ENCODE results near the gene BBS9. TPM values are rescaled to one million over a fixed set of nuclear protein-coding genes. Genes with fewer than 3 reads are reported as not detected.

The BBS9 gene
- total and polyA plus RNA-seq, 2 experiments from 2014 or later, result 27.2 to 66.1 TPM

GRCh38 chr7:33463131-33463530 lies 333.8 kb downstream of the BBS9 start (continued):
- TF ChIP-seq STAT1 (IDR thresholded peaks at IDR 0.05; ENCODE audit: unreplicated experiment) (no peak), REST (IDR thresholded peaks at IDR 0.05; ENCODE audit: unreplicated experiment) (no peak), ETS1 (IDR thresholded peaks at IDR 0.05) (no peak), EZH2phosphoT487 (IDR thresholded peaks at IDR 0.05; ENCODE audit: unreplicated experiment) (no peak), ZNF114 (CRISPR knock-in tag; IDR thresholded peaks at IDR 0.05) (no peak), POLR2AphosphoS5 (IDR thresholded peaks at IDR 0.05; ENCODE audit: low read depth) (no peak), JUNB (IDR thresholded peaks at IDR 0.05; ENCODE audit: unreplicated experiment) (no peak)

- Mint-ChIP-seq H3K27me3 (ENCODE audit: insufficient read depth, low read depth, poor library complexity) (no peaks in the 10 kb centered on the region), H3K9me3 (no peaks in the 10 kb centered on the region; the same call in 2 of the 3 replicates), H3K27ac (no peak overlapping the region), H3K4me1 (no peaks in the 10 kb centered on the region), H3K4me3 (no peak overlapping the region), H3K36me3 (ENCODE audit: low read depth) (no peaks in the 10 kb centered on the region)
- H2AFZ ChIP-seq, result no peak overlapping the region
- ATAC-seq, result no peak
- peaks cover under 1% of the 10 kb centered on the region; the same call in 1 of the 2 replicates for H3K9me2 ChIP-seq (ENCODE audit: insufficient read depth)
- no peaks in the 10 kb centered on the region for H3K36me3 ChIP-seq (ENCODE audit: insufficient read depth)
- 0 out of 2 replicates have a peak, but pooled peaks cover 4% of the 10 kb centered on the region for H4K20me1 ChIP-seq (replicated peaks; ENCODE audit: insufficient read depth)
- no peak overlapping the region for H3K4me2 ChIP-seq
- no peaks in the 10 kb centered on the region for H3K79me2 ChIP-seq (replicated peaks; ENCODE audit: insufficient read depth)
- H3K27ac ChIP-seq (ENCODE audit: low read depth), result no peak overlapping the region
- DNase-seq (ENCODE audit: low spot score), result no peak
- H3K27me3 ChIP-seq (ENCODE audit: insufficient read depth), result no peaks in the 10 kb centered on the region
- H3F3A ChIP-seq (replicated peaks; ENCODE audit: low read depth), result no peaks in the 10 kb centered on the region
- H3K4me1 ChIP-seq (ENCODE audit: insufficient read depth), result no peaks in the 10 kb centered on the region
- H3K4me3 ChIP-seq, result no peak overlapping the region
- no peak for TF ChIP-seq ZNF114 (CRISPR knock-in tag; IDR thresholded peaks at IDR 0.05)
- TF ChIP-seq ZNF331 (CRISPR knock-in tag; IDR thresholded peaks at IDR 0.05; ENCODE audit: low read depth), result no peak
- TF ChIP-seq EZH2phosphoT487 (IDR thresholded peaks at IDR 0.05; ENCODE audit: unreplicated experiment), result no peak
- no peak for TF ChIP-seq JUNB (IDR thresholded peaks at IDR 0.05; ENCODE audit: unreplicated experiment)
- no peak for TF ChIP-seq POLR2AphosphoS5 (IDR thresholded peaks at IDR 0.05; ENCODE audit: low read depth)
- TF ChIP-seq CREB1 (CRISPR knock-in tag; IDR thresholded peaks at IDR 0.05; ENCODE audit: low read depth), result no peak
- TF ChIP-seq ZNF462 (CRISPR knock-in tag; IDR thresholded peaks at IDR 0.05), result no peak
- TF ChIP-seq STAT1 (IDR thresholded peaks at IDR 0.05; ENCODE audit: unreplicated experiment), result no peak
- no peak for TF ChIP-seq NANOG (IDR thresholded peaks at IDR 0.05; ENCODE audit: borderline replicate concordance)
Observed at GRCh38 chr7:33466203-33466602, 336.8 kb downstream of the BBS9 start.

Data from GM23338 (cell line).